GM23338 (cell line): Measurements from ENCODE around the gene PSMB5. TPM values are rescaled to one million over a fixed set of nuclear protein-coding genes. Genes with fewer than 3 reads are reported as not detected.

ENCODE experiments used
- ATAC-seq: fragments of 200-7000 bp; cut with Tn5 transposase; 3 replicates; pipeline ENCODE4 v1.9.1; 2020
- DNase-seq: peaks from one replicate; pipeline ENCODE4 v3.0.0-alpha.2; 2015; ENCODE audit warnings: low spot score
- H2AFZ ChIP-seq: fragments of 200-600 bp; sonication (generic); 2 replicates; pipeline ENCODE4 v1.8.0; 2016; ENCODE audit warnings: antibody characterized with exemption, mild to moderate bottlenecking, moderate library complexity
- H3F3A ChIP-seq: fragments of 200-600 bp; sonication (generic); replicated peaks from 2 replicates; pipeline ENCODE4 v1.8.0; 2017; ENCODE audit warnings: antibody characterized with exemption, mixed run types, low read depth
- H3K27ac ChIP-seq: fragments of 200-600 bp; sonication (generic); 2 replicates; pipeline ENCODE4 v1.6.1; 2016; ENCODE audit warnings: low read depth
- H3K27me3 ChIP-seq: fragments of 200-600 bp; sonication (generic); 2 replicates; pipeline ENCODE4 v1.8.0; 2016; ENCODE audit warnings: mild to moderate bottlenecking, mixed run types, moderate library complexity; ENCODE audit not compliant: insufficient read depth
- H3K36me3 ChIP-seq: fragments of 200-600 bp; sonication (generic); 2 replicates; pipeline ENCODE4 v1.8.0; 2016; ENCODE audit warnings: mild to moderate bottlenecking; ENCODE audit not compliant: insufficient read depth
- H3K4me1 ChIP-seq: fragments of 200-600 bp; sonication (generic); 2 replicates; pipeline ENCODE4 v1.8.0; 2016; ENCODE audit warnings: mild to moderate bottlenecking, moderate library complexity; ENCODE audit not compliant: insufficient read depth
- H3K4me2 ChIP-seq: fragments of 200-600 bp; sonication (generic); 2 replicates; pipeline ENCODE4 v1.7.1; 2017; ENCODE audit warnings: mixed run types
- H3K4me3 ChIP-seq: fragments of 200-600 bp; sonication (generic); 2 replicates; pipeline ENCODE4 v1.6.1; 2016; ENCODE audit warnings: mixed run types
- H3K79me2 ChIP-seq: fragments of 200-600 bp; sonication (generic); replicated peaks from 2 replicates; pipeline ENCODE4 v1.8.0; 2017; ENCODE audit warnings: mild to moderate bottlenecking; ENCODE audit not compliant: insufficient read depth
- H3K9me2 ChIP-seq: fragments of 200-600 bp; sonication (generic); 2 replicates; pipeline ENCODE4 v1.8.0; 2017; ENCODE audit not compliant: insufficient read depth
- H4K20me1 ChIP-seq: fragments of 200-600 bp; sonication (generic); replicated peaks from 2 replicates; pipeline ENCODE4 v1.8.0; 2017; ENCODE audit warnings: mild to moderate bottlenecking; ENCODE audit not compliant: insufficient read depth
- H3K27ac Mint-ChIP-seq: 2 replicates; pipeline ENCODE4 v1.8.0; 2020; ENCODE audit warnings: inconsistent platforms, mild to moderate bottlenecking, moderate library complexity, mixed read lengths
- H3K27me3 Mint-ChIP-seq: 3 replicates; pipeline ENCODE4 v1.8.0; 2022; ENCODE audit warnings: low read depth, mild to moderate bottlenecking, moderate library complexity, mixed read lengths, inconsistent platforms; ENCODE audit not compliant: insufficient read depth, poor library complexity
- H3K36me3 Mint-ChIP-seq: 3 replicates; pipeline ENCODE4 v1.8.0; 2021; ENCODE audit warnings: low read depth, mild to moderate bottlenecking, inconsistent platforms, moderate library complexity, mixed read lengths
- H3K4me1 Mint-ChIP-seq: 3 replicates; pipeline ENCODE4 v1.8.0; 2020; ENCODE audit warnings: mild to moderate bottlenecking, inconsistent platforms, mixed read lengths
- H3K4me3 Mint-ChIP-seq: 3 replicates; pipeline ENCODE4 v1.8.0; 2021; ENCODE audit warnings: moderate library complexity, mild to moderate bottlenecking, inconsistent platforms, mixed read lengths
- H3K9me3 Mint-ChIP-seq: 3 replicates; pipeline ENCODE4 v1.8.0; 2020; ENCODE audit warnings: moderate library complexity, mild to moderate bottlenecking, inconsistent platforms, mixed read lengths
- CREB1 ChIP-seq: fragments of 250-450 bp; sonication (Bioruptor Pico); IDR thresholded peaks from 2 replicates; pipeline ENCODE4 v1.5.0; 2020; ENCODE audit warnings: low read depth, mild to moderate bottlenecking, moderate library complexity
- EZH2 ChIP-seq: fragments of 200-600 bp; sonication (generic); IDR thresholded peaks from one replicate; pipeline ENCODE4 v1.8.0; 2017; ENCODE audit warnings: antibody characterized with exemption, mild to moderate bottlenecking, low read depth; ENCODE audit not compliant: unreplicated experiment
- EZH2phosphoT487 ChIP-seq: fragments of 200-600 bp; sonication (generic); IDR thresholded peaks from one replicate; pipeline ENCODE4 v1.8.1; 2018; ENCODE audit warnings: antibody characterized with exemption; ENCODE audit not compliant: unreplicated experiment
- JUNB ChIP-seq: IDR thresholded peaks from one replicate; pipeline ENCODE4 v1.6.1; 2016; ENCODE audit warnings: antibody characterized with exemption; ENCODE audit not compliant: unreplicated experiment
- NANOG ChIP-seq: IDR thresholded peaks from 2 replicates; pipeline ENCODE4 v1.6.1; 2016; ENCODE audit warnings: antibody characterized with exemption, borderline replicate concordance
- POLR2AphosphoS5 ChIP-seq: IDR thresholded peaks from 2 replicates; pipeline ENCODE4 v1.6.1; 2016; ENCODE audit warnings: antibody characterized with exemption, low read depth
- STAT1 ChIP-seq: IDR thresholded peaks from one replicate; pipeline ENCODE4 v1.6.1; 2016; ENCODE audit warnings: antibody characterized with exemption; ENCODE audit not compliant: unreplicated experiment
- ZNF114 ChIP-seq: fragments of 250-450 bp; sonication (Bioruptor Pico); IDR thresholded peaks from 2 replicates; pipeline ENCODE4 v1.5.0; 2020; ENCODE audit warnings: mild to moderate bottlenecking, moderate library complexity
- ZNF331 ChIP-seq: fragments of 250-450 bp; sonication (Bioruptor Pico); IDR thresholded peaks from 2 replicates; pipeline ENCODE4 v1.5.0; 2020; ENCODE audit warnings: low read depth, mild to moderate bottlenecking, moderate library complexity
- ZNF462 ChIP-seq: fragments of 250-450 bp; sonication (Bioruptor Pico); IDR thresholded peaks from 2 replicates; pipeline ENCODE4 v1.5.0; 2020; ENCODE audit warnings: mild to moderate bottlenecking, moderate library complexity
- polyA plus RNA-seq: library from polyadenylated mRNA; unstranded; fragments of >200 nt; fragmentation: Nextera tagmentation; extraction: Ambion mirVana; gene quantifications from 2 replicates; pipeline ENCODE4 v1.2.1, GENCODE V29; 2016
- total RNA-seq: library from RNA; depleted of rRNA; stranded (reverse); fragments of >200 nt; shearing (Covaris generic); gene quantifications from 2 replicates; pipeline ENCODE4 v1.2.3, GENCODE V29; 2014
- TF ChIP-seq, protein P1 (sequence below), 2 experiments: fragments of 200-600 bp in 1 of 2; sonication (generic) in 1 of 2; conservative IDR thresholded peaks; 2 replicates each; pipeline versions ENCODE4 v1.5.1 to v1.6.1; 2016 to 2017; ENCODE audit warnings: antibody characterized with exemption in 2 of 2, low read depth in 2 of 2, mild to moderate bottlenecking in 2 of 2, moderate library complexity in 1 of 2
- TF ChIP-seq, protein P2 (sequence below): IDR thresholded peaks from 2 replicates; pipeline ENCODE4 v1.6.1; 2016; ENCODE audit warnings: antibody characterized with exemption

Gene PSMB5
- total and polyA plus RNA-seq, 2 experiments from 2014 or later = 265 to 341 TPM

- no peak for ATAC-seq
- H3K9me3 Mint-ChIP-seq = no peaks in the 10 kb centered on the region
Observed at GRCh38 chr14:22995889-22996625, 38.6 kb downstream of the PSMB5 start.

More at GRCh38 chr14:22995889-22996625, 38.6 kb downstream of the PSMB5 start:
- Mint-ChIP-seq H3K4me1 (peaks cover 7% of the 10 kb centered on the region), H3K27me3 (no peaks in the 10 kb centered on the region), H3K4me3 (no peak overlapping the region), H3K27ac (no peak overlapping the region), H3K36me3 (no peaks in the 10 kb centered on the region)
- H3K4me1 ChIP-seq = 0 out of 2 replicates have a peak, but pooled peaks cover 3% of the 10 kb centered on the region
- no peak for TF ChIP-seq POLR2AphosphoS5
- no peak for TF ChIP-seq EZH2
- TF ChIP-seq, protein P1, sequence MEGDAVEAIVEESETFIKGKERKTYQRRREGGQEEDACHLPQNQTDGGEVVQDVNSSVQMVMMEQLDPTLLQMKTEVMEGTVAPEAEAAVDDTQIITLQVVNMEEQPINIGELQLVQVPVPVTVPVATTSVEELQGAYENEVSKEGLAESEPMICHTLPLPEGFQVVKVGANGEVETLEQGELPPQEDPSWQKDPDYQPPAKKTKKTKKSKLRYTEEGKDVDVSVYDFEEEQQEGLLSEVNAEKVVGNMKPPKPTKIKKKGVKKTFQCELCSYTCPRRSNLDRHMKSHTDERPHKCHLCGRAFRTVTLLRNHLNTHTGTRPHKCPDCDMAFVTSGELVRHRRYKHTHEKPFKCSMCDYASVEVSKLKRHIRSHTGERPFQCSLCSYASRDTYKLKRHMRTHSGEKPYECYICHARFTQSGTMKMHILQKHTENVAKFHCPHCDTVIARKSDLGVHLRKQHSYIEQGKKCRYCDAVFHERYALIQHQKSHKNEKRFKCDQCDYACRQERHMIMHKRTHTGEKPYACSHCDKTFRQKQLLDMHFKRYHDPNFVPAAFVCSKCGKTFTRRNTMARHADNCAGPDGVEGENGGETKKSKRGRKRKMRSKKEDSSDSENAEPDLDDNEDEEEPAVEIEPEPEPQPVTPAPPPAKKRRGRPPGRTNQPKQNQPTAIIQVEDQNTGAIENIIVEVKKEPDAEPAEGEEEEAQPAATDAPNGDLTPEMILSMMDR (conservative IDR thresholded peaks at IDR 0.05; ENCODE audit: low read depth in 2 of 2) = no peak
- no peak for TF ChIP-seq CREB1
- no peak for TF ChIP-seq ZNF462 (CRISPR knock-in tag)
- no peak for TF ChIP-seq EZH2phosphoT487
- TF ChIP-seq NANOG = no peak
- TF ChIP-seq STAT1 = no peak
- TF ChIP-seq JUNB = no peak
- TF ChIP-seq, protein P2, sequence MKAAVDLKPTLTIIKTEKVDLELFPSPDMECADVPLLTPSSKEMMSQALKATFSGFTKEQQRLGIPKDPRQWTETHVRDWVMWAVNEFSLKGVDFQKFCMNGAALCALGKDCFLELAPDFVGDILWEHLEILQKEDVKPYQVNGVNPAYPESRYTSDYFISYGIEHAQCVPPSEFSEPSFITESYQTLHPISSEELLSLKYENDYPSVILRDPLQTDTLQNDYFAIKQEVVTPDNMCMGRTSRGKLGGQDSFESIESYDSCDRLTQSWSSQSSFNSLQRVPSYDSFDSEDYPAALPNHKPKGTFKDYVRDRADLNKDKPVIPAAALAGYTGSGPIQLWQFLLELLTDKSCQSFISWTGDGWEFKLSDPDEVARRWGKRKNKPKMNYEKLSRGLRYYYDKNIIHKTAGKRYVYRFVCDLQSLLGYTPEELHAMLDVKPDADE = no peak
- TF ChIP-seq ZNF114 (CRISPR knock-in tag) = no peak
- TF ChIP-seq ZNF331 (CRISPR knock-in tag) = no peak
- H3K27me3 ChIP-seq = no peaks in the 10 kb centered on the region
- no peaks in the 10 kb centered on the region for H3K36me3 ChIP-seq
- no peak overlapping the region for H3K27ac ChIP-seq
- no peaks in the 10 kb centered on the region for H3K9me2 ChIP-seq
- no peak overlapping the region for H3K4me3 ChIP-seq
- H3F3A ChIP-seq = 0 out of 2 replicates have a peak, but pooled peaks cover 3% of the 10 kb centered on the region
- DNase-seq = no peak
- H3K4me2 ChIP-seq = no peak overlapping the region
- H3K79me2 ChIP-seq = no peaks in the 10 kb centered on the region
- H4K20me1 ChIP-seq = no peaks in the 10 kb centered on the region
- no peak overlapping the region for H2AFZ ChIP-seq
